Measurements from ENCODE around the gene MYH7B. TPM values are rescaled to one million over a fixed set of nuclear protein-coding genes. Genes with fewer than 3 reads are reported as not detected.

MYH7B gene
- total RNA-seq, 1 experiment from 2014 or later: 0.74 TPM

DNA sequence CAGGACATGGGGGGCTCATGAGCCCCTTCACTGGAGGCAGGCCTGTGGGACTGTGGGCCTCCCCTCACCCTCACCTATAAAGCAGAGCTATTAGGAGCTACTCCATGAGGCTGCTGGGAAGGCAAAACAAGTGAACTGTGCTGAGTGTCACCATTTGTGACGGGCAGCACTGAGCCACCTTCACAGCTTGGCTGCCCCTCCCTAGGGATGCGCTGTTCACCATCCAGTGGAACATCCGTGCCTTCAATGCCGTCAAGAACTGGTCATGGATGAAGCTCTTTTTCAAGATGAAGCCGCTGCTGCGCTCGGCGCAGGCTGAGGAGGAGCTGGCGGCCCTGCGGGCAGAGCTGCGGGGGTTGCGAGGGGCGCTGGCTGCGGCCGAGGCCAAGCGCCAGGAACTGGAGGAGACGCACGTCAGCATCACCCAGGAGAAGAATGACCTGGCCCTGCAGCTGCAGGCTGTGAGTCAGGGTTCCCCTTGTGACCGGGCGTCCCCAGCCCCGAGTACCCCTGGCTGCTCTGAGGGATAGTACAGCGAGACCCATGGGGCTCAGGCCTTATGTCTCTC, 38.4 kb downstream of the MYH7B start (continued):
- TF ChIP-seq SRF (IDR thresholded peaks at IDR 0.05; ENCODE audit: low read depth) (no peak), POLR2AphosphoS5 (IDR thresholded peaks at IDR 0.05; ENCODE audit: low read depth, low read length) (no peak), ZFX (IDR thresholded peaks at IDR 0.05) (no peak), RAD21 (IDR thresholded peaks at IDR 0.05; ENCODE audit: low read depth) (no peak), FOSL1 (IDR thresholded peaks at IDR 0.05; ENCODE audit: low read depth) (no peak)

DNA sequence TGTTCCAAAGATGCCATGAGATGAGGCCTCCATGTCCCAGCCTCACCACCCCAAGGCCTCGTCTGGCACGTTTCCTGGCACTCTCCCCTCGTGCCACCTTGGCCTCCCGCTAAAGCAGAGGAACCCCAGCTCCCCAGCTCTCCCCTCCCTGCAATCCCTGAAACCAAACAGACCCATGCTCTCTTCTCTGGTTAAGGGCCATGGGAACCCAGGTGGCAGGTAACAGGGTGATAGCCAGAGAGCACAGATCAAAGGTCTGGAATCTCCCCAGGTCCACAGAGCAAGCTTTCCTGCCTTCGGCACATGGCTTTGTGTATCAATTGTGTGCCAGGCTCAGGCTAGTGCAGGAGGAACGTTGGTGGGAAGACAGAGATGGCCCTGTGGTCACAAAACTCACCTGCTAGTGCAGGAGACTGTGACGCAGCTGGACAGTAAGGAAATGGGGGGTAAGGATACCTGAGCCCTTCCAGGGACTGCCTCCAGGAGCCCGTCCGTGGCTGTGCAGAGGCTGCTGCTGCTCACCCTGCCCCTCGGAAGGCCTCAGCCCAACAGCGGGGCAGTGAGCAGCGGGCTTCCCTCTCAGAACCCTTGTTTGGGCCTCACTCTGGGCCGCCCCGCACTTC, 39.0 kb downstream of the MYH7B start:
- POLR2A ChIA-PET: no interaction called here
- Histone ChIP-seq H2AFZ (ENCODE audit: low read depth, low read length, poor library complexity, severe bottlenecking) (no peak overlapping the region), H3K4me1 (ENCODE audit: control insufficient read depth in 1 of 2, insufficient read depth in 2 of 2, low read length in 2 of 2) (no peaks in the 10 kb centered on the region), H3K27me3 (ENCODE audit: insufficient read depth, low read length) (no peaks in the 10 kb centered on the region), H3K9me2 (ENCODE audit: insufficient read depth) (no peaks in the 10 kb centered on the region), H4K20me1 (ENCODE audit: insufficient read depth) (no peaks in the 10 kb centered on the region), H3K4me3 (replicated peaks in 1 of 2; ENCODE audit: low read depth in 1 of 2, low read length in 2 of 2) (no peak overlapping the region), H3K27ac (ENCODE audit: low read depth, low read length) (no peak overlapping the region), H3K9me3 (ENCODE audit: control insufficient read depth in 1 of 2, insufficient read depth in 1 of 2, low read depth in 1 of 2, low read length in 2 of 2) (no peaks in the 10 kb centered on the region), H3K9ac (ENCODE audit: low read length) (no peak overlapping the region), H3K4me2 (ENCODE audit: low read length) (no peak overlapping the region), H3K79me2 (ENCODE audit: insufficient read depth, low read length) (no peaks in the 10 kb centered on the region), H3K36me3 (ENCODE audit: control insufficient read depth in 1 of 2, insufficient read depth in 2 of 2, low read length in 2 of 2) (no peaks in the 10 kb centered on the region; a peak in 2 of 4 replicates)
- intact Hi-C loops (cut with micrococcal nuclease): no loop called here
- no TSS peak for BruUV-seq (replicated peaks)
- no peak for TF ChIP-seq FOSL1 (IDR thresholded peaks at IDR 0.05; ENCODE audit: low read depth)
- TF ChIP-seq POLR2AphosphoS5 (IDR thresholded peaks at IDR 0.05; ENCODE audit: low read depth, low read length): no peak
- no peak for DNase-seq (ENCODE audit: low read depth, low spot score)
- ATAC-seq: no peak
- CTCF ChIA-PET: no interaction called here
- RAD21 ChIA-PET (ENCODE audit: low non-redundant PET in 1 of 2, low total read pairs in 2 of 2, uncharacterized antibody in 2 of 2, unreplicated experiment in 2 of 2): no interaction called here

DNA sequence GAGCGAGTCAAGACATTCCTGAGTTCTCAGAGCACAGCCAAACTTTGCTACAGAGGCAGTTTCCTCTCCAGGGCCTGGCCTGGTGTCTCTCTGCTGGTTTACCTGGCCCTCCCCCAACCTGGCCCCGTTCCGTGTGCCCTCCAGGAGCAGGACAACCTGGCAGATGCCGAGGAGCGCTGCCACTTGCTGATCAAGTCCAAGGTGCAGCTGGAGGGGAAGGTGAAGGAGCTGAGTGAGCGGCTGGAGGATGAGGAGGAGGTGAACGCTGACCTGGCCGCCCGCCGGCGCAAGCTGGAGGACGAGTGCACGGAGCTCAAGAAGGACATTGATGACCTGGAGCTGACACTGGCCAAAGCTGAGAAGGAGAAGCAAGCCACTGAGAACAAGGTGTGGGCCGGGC, 39.5 kb downstream of the MYH7B start:
- H4K20me1 ChIP-seq (ENCODE audit: insufficient read depth): no peaks in the 10 kb centered on the region
- ChIA-PET POLR2A (no interaction called here), RAD21 (ENCODE audit: low non-redundant PET in 1 of 2, low total read pairs in 2 of 2, uncharacterized antibody in 2 of 2, unreplicated experiment in 2 of 2) (no interaction called here), CTCF (no interaction called here)
- H3K4me1 ChIP-seq (ENCODE audit: control insufficient read depth in 1 of 2, insufficient read depth in 2 of 2, low read length in 2 of 2): no peaks in the 10 kb centered on the region
- H3K9me2 ChIP-seq (ENCODE audit: insufficient read depth): no peaks in the 10 kb centered on the region
- BruUV-seq (replicated peaks): no TSS peak
- no peaks in the 10 kb centered on the region; a peak in 2 of 4 replicates for H3K36me3 ChIP-seq (ENCODE audit: control insufficient read depth in 1 of 2, insufficient read depth in 2 of 2, low read length in 2 of 2)
- H3K9ac ChIP-seq (ENCODE audit: low read length): no peak overlapping the region
- no peak overlapping the region for H3K4me3 ChIP-seq (replicated peaks in 1 of 2; ENCODE audit: low read depth in 1 of 2, low read length in 2 of 2)
- no peaks in the 10 kb centered on the region for H3K27me3 ChIP-seq (ENCODE audit: insufficient read depth, low read length)
- no peak overlapping the region for H3K27ac ChIP-seq (ENCODE audit: low read depth, low read length)
- no peak overlapping the region for H2AFZ ChIP-seq (ENCODE audit: low read depth, low read length, poor library complexity, severe bottlenecking)
- ATAC-seq: no peak
- intact Hi-C loops (cut with micrococcal nuclease): no loop called here
- no peak overlapping the region for H3K4me2 ChIP-seq (ENCODE audit: low read length)
- DNase-seq (ENCODE audit: low read depth, low spot score): no peak
- H3K9me3 ChIP-seq (ENCODE audit: control insufficient read depth in 1 of 2, insufficient read depth in 1 of 2, low read depth in 1 of 2, low read length in 2 of 2): no peaks in the 10 kb centered on the region
- no peaks in the 10 kb centered on the region for H3K79me2 ChIP-seq (ENCODE audit: insufficient read depth, low read length)
- no peak for TF ChIP-seq YY1 (IDR thresholded peaks at IDR 0.05; ENCODE audit: extremely low read depth, insufficient replicate concordance, low read depth, low read length)
- no peak for TF ChIP-seq SP1 (IDR thresholded peaks at IDR 0.05; ENCODE audit: low read depth)
- TF ChIP-seq POLR2AphosphoS5 (IDR thresholded peaks at IDR 0.05; ENCODE audit: low read depth, low read length): no peak
- no peak for TF ChIP-seq CBX3 (IDR thresholded peaks at IDR 0.05; ENCODE audit: low read depth)
- TF ChIP-seq, protein P1, sequence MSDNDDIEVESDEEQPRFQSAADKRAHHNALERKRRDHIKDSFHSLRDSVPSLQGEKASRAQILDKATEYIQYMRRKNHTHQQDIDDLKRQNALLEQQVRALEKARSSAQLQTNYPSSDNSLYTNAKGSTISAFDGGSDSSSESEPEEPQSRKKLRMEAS (IDR thresholded peaks at IDR 0.05): no peak
- TF ChIP-seq, protein P2, sequence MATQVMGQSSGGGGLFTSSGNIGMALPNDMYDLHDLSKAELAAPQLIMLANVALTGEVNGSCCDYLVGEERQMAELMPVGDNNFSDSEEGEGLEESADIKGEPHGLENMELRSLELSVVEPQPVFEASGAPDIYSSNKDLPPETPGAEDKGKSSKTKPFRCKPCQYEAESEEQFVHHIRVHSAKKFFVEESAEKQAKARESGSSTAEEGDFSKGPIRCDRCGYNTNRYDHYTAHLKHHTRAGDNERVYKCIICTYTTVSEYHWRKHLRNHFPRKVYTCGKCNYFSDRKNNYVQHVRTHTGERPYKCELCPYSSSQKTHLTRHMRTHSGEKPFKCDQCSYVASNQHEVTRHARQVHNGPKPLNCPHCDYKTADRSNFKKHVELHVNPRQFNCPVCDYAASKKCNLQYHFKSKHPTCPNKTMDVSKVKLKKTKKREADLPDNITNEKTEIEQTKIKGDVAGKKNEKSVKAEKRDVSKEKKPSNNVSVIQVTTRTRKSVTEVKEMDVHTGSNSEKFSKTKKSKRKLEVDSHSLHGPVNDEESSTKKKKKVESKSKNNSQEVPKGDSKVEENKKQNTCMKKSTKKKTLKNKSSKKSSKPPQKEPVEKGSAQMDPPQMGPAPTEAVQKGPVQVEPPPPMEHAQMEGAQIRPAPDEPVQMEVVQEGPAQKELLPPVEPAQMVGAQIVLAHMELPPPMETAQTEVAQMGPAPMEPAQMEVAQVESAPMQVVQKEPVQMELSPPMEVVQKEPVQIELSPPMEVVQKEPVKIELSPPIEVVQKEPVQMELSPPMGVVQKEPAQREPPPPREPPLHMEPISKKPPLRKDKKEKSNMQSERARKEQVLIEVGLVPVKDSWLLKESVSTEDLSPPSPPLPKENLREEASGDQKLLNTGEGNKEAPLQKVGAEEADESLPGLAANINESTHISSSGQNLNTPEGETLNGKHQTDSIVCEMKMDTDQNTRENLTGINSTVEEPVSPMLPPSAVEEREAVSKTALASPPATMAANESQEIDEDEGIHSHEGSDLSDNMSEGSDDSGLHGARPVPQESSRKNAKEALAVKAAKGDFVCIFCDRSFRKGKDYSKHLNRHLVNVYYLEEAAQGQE (IDR thresholded peaks at IDR 0.05; ENCODE audit: low read depth): no peak
